Fibroblast of mammary gland (primary cell): ENCODE results near the gene MAN1B1.

Experiments used
- DNase-seq: peaks from one replicate; pipeline ENCODE4 v3.0.0-alpha.2; 2010; ENCODE audit warnings: low read depth
- H3K4me3 ChIP-seq: 2 replicates; pipeline ENCODE4 v1.5.1; 2011; ENCODE audit warnings: low read depth, mild to moderate bottlenecking, low read length, moderate library complexity; ENCODE audit not compliant: control insufficient read depth
- CTCF ChIP-seq: conservative IDR thresholded peaks from 2 replicates; pipeline ENCODE4 v1.5.1; 2011; ENCODE audit warnings: low read depth, low read length, inconsistent platforms; ENCODE audit not compliant: control insufficient read depth, insufficient read depth

MAN1B1 gene

DNA sequence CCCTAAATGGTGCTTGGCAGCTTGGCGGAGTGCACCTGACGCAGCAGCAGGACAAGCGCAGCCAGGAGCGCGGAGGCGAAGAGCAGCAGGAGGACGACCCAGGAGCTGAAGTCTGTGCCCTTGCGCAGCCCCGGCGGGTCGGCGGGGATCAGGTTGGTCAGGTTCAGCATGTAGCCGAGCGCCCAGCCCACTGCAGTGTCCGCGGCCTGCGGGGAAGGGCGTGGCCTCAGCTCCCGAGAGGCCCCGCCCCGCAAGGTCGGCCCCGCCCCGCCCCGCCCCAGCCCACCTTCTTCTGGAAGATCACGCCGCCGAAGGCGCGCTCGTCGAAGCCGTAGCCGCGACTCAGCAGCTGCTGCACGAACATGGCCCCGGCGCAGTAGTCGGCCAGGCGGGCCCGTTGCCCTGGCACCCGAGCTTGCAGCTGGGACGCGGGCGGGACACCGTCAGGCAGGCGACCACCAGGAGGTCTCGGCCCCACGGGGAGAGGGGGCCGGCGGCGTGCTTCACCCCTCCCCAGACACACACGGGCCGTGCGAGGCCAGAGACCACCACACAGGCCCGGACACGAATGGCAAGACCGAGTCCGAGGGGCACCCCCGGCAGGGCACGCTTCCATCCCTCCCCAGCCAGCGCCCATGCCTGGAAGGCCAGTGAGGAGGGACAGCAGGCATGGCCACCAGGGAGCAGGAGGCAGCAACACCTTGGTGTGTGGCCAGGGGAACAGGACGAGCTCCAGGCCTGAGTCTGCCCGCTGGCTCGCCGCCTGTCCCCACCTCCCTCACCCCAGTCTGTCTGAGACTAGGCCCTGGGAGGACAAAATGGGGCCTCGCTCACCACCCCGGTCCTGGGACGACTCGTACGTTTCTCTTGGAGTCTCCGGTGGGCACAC lies 37.9 kb upstream of the MAN1B1 start:
- DNase-seq, result no peak
- no peak for TF ChIP-seq CTCF
- H3K4me3 ChIP-seq, result no peak overlapping the region

- DNase-seq, result peak; percentile 36
- no peak overlapping the region for H3K4me3 ChIP-seq
- peak; percentile 42 for TF ChIP-seq CTCF
Observed at GRCh38 chr9:137049544-137050449, 37.0 kb upstream of the MAN1B1 start.

DNA sequence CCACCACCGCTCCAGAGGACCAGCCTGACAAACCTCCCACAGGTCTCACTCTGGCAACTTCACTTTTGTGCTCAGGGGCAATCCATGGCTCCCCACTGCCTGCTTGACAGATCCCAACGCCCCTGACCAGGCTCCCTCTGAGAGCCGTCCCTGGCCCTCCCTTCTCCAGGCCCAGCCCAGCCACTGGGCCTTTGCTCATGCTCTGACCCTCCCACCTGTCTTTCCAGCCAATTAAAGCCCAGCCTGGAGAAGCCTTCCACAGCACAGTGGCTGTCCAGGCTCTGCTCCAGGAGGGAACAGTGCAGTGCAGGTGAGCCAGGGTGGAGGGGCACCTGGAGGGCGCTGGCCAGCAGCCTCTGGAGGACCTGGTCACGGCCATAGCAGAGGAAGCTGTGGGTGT lies 36.2 kb upstream of the MAN1B1 start:
- H3K4me3 ChIP-seq, result no peak overlapping the region
- no peak for DNase-seq
- TF ChIP-seq CTCF, result no peak

DNA sequence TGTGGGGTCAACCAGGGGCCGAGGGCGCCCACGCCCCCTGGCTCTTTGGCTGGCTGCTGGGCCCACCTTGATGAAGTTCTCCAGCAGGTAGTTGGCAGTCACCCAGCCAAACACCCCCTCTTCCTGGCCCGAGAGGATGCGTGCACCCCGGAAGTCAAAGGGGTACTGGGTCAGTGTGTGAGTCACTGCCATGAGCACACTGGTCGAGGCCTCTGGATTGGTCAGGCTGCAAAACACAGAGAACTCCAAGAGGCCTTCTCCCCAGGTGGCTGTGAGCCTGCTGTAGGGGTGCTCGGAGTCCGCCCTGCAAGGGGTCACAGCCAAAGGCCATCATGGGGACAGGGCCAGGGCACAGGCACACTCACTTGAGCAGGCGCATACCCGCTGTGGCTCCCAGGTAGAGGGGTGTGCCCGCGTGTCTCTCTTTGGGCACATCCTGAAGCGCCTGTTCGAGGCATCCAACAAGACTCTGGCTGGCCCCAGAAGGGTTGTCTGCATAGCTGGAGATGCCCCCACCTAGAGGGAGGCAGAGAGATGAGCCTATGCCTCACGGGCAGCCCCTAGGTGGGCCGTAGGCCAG lies 35.5 kb upstream of the MAN1B1 start:
- no peak for TF ChIP-seq CTCF
- no peak for DNase-seq
- H3K4me3 ChIP-seq, result no peak overlapping the region

DNA sequence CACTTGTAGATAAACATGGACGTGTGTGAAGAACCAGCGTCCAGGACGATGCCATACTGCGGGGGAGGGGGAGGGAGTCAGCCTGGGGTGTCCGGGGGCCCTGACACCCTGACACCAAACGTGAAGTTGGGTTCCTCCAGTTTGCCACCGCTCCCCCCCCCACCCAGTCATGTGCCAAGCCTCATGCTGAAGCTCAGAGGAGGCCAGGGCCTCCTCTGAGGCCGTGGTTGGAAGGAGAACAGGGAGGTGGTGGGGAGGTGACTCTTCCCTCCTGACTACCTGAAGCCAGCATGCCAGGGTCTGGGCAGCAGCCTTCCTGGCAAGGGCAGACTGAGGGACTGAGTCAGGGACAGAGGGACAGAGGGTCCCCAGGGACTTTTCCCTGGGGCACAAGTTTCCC lies 34.5 kb upstream of the MAN1B1 start:
- DNase-seq, result no peak
- H3K4me3 ChIP-seq, result no peak overlapping the region
- TF ChIP-seq CTCF, result no peak
